WERI-Rb-1 (cell line): ENCODE results near the gene ZNF396.

Experiments used
- DNase-seq: peaks from one replicate; pipeline ENCODE4 v3.0.0-alpha.2; 2020
- H3K27ac ChIP-seq: fragments of 250-450 bp; sonication (Bioruptor Pico); 2 replicates; pipeline ENCODE4 v1.5.1; 2020; ENCODE audit warnings: mild to moderate bottlenecking, moderate library complexity
- H3K27me3 ChIP-seq: fragments of 250-450 bp; sonication (Bioruptor Pico); 2 replicates; pipeline ENCODE4 v1.5.1; 2021; ENCODE audit warnings: mild to moderate bottlenecking, low read depth, moderate library complexity; ENCODE audit not compliant: insufficient read depth, severe bottlenecking
- H3K36me3 ChIP-seq: fragments of 250-450 bp; sonication (Bioruptor Pico); 2 replicates; pipeline ENCODE4 v1.5.1; 2020; ENCODE audit warnings: mild to moderate bottlenecking, moderate library complexity
- H3K4me3 ChIP-seq: 2 replicates; pipeline ENCODE4 v1.5.1; 2011; ENCODE audit warnings: low read depth, mild to moderate bottlenecking, control low read depth, low read length
- H3K9me3 ChIP-seq: fragments of 250-450 bp; sonication (Bioruptor Pico); 2 replicates; pipeline ENCODE4 v1.5.1; 2021; ENCODE audit warnings: mild to moderate bottlenecking, moderate library complexity; ENCODE audit not compliant: severe bottlenecking
- TF ChIP-seq, protein P1 (sequence below): IDR thresholded peaks from 2 replicates; pipeline ENCODE4 v1.5.1; 2011; ENCODE audit warnings: low read depth, mild to moderate bottlenecking, control low read depth, inconsistent platforms, low read length

The ZNF396 gene

DNA sequence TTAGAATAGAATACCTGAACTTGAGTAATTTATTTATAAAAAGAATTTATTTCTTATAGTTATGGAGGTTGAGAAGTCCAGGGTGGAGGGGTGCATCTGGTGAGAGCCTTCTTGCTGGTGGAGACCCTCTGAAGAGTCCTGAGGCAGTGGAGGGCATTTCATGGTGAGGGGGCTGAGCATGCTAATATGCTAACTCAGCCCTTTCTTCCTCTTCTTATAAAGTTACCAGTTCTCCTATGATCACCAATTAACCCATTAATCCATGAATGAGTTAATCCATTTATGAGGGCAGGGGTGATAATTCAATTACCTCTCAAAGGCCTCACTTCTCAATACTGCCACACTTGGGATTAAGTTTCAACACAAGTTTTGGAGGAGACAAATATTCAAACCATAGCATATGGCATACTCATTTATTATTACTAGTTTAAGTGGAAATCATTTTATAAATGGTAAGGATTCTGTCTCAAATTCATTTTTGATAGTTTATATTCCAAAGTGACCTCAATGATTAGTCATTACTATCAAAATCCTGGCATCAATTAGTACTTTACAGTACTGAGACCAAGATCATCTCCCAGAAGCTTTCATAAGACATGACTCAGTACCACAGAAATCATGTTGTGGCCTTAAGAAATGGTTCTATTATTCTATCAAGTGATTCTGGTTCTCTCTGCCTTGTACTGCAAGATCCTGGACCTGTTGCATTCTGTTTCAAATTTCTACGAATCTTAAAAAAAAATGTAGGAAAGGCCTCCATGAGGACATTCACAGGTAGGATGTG, 5.5 kb downstream of the ZNF396 start:
- no peak overlapping the region for H3K27ac ChIP-seq
- no peak for DNase-seq

DNA sequence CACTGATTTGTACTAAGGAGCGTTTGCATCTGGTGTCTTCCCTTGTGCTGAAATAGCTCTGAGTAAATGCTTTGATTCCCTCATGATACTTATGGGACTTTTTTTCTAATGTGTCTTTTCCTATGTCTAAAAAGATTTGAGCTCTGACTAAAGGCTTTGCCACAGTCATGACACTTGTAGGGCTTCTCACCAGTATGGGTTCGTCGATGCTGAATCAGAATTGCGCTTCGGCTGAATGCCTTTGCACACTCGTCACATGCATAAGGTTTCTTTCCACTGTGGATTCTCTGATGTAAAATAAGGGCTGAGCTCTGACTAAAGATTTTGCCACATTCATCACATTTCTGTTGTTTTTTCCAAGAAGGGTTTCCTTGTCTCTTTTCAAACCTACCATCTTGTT, 8.0 kb downstream of the ZNF396 start:
- H3K36me3 ChIP-seq, result no peaks in the 10 kb centered on the region
- H3K4me3 ChIP-seq, result no peak overlapping the region
- TF ChIP-seq, protein P1, sequence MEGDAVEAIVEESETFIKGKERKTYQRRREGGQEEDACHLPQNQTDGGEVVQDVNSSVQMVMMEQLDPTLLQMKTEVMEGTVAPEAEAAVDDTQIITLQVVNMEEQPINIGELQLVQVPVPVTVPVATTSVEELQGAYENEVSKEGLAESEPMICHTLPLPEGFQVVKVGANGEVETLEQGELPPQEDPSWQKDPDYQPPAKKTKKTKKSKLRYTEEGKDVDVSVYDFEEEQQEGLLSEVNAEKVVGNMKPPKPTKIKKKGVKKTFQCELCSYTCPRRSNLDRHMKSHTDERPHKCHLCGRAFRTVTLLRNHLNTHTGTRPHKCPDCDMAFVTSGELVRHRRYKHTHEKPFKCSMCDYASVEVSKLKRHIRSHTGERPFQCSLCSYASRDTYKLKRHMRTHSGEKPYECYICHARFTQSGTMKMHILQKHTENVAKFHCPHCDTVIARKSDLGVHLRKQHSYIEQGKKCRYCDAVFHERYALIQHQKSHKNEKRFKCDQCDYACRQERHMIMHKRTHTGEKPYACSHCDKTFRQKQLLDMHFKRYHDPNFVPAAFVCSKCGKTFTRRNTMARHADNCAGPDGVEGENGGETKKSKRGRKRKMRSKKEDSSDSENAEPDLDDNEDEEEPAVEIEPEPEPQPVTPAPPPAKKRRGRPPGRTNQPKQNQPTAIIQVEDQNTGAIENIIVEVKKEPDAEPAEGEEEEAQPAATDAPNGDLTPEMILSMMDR, result no peak
- DNase-seq, result no peak
- H3K9me3 ChIP-seq, result no peaks in the 10 kb centered on the region
- no peak overlapping the region for H3K27ac ChIP-seq
- no peaks in the 10 kb centered on the region for H3K27me3 ChIP-seq

More for the DNA sequence above, 5.5 kb downstream of the ZNF396 start:
- Histone ChIP-seq H3K4me3 (no peak overlapping the region), H3K36me3 (no peaks in the 10 kb centered on the region), H3K27me3 (no peaks in the 10 kb centered on the region), H3K9me3 (no peaks in the 10 kb centered on the region)
- TF ChIP-seq, protein P1, result no peak

DNA sequence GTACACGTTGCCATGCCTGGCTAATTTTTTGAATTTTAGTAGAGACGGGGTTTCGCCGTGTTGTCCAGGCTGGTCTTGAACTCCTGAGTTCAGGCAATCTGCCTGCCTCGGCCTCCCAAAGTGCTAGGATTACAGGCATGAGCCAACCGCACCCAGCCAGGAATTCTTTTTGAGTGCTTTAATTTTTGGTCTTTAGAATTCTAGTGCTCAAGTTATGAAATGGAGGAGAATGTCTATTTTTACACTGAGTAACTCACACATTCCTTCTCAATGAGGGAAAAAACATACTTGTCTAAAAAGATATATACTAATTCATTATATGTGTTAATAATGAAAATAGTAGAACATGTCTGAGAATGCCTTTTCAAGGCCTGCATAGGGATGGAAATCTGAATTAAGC, 8.5 kb downstream of the ZNF396 start:
- TF ChIP-seq, protein P1, result no peak
- Histone ChIP-seq H3K27me3 (no peaks in the 10 kb centered on the region), H3K4me3 (no peak overlapping the region), H3K27ac (no peak overlapping the region), H3K9me3 (no peaks in the 10 kb centered on the region), H3K36me3 (no peaks in the 10 kb centered on the region)
- no peak for DNase-seq

DNA sequence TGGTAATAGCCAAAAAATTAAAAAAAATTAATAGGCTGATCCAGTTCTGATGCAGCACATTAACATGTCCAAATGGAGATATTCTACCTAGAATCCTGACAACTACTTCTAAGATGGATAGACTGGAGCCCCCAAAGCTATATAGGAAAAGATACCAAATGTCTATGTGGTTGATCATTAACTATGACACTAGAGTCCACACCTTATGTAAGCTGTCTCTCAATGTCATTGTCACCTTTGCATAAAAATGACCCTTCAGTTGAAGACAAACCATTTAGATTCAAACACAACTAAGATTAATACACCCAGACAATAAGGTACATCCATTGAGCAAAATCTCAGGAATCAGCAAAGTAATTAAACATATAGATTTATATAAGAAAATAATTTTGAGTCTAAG, 14.6 kb downstream of the ZNF396 start:
- Histone ChIP-seq H3K27me3 (no peaks in the 10 kb centered on the region), H3K27ac (no peak overlapping the region), H3K9me3 (no peaks in the 10 kb centered on the region), H3K4me3 (no peak overlapping the region), H3K36me3 (no peaks in the 10 kb centered on the region)
- DNase-seq, result no peak
- TF ChIP-seq, protein P1, result no peak

DNA sequence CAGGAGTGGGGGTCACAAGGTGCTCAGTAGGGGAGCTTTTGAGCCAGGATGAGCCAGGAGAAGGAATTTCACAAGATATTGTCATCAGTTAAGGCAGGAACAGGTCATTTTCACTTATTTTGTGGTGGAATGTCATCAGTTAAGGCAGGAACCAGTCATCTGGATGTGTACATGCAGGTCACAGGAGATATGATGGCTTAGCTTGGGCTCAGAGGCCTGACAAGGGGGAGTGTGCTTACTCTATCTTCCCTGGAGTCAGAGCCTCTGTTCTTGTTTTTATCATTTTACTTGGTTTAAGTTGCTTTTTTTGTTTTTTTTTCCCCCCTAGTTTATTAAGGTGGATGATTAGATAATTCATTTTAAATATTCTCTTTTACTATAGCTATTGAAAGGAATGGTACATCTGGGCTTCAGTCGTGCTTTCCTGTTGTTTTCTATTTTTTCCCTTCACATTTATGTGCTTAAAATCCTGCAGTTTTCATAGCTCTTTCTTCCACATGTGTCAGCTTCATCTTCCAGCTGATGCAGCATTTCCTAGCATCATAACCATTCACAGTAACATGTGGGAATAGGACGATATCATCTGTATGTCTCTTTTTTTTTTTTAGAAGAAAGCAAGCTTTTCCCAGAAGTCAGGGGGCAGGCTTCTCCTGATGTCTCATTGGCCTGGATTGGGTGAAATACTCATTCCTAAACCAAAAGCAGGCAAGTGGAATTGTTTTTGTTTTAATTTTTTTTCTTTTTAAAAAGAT, 15.4 kb downstream of the ZNF396 start:
- TF ChIP-seq, protein P1, result no peak
- H3K36me3 ChIP-seq, result no peaks in the 10 kb centered on the region
- DNase-seq, result no peak
- H3K27me3 ChIP-seq, result no peaks in the 10 kb centered on the region
- H3K27ac ChIP-seq, result no peak overlapping the region
- H3K9me3 ChIP-seq, result no peaks in the 10 kb centered on the region
- H3K4me3 ChIP-seq, result no peak overlapping the region
